ENCODE data around the gene ERC2.
A peak's percentile ranks its signal among the peaks of the same experiment; 100 is the strongest.

The ERC2 gene

DNA sequence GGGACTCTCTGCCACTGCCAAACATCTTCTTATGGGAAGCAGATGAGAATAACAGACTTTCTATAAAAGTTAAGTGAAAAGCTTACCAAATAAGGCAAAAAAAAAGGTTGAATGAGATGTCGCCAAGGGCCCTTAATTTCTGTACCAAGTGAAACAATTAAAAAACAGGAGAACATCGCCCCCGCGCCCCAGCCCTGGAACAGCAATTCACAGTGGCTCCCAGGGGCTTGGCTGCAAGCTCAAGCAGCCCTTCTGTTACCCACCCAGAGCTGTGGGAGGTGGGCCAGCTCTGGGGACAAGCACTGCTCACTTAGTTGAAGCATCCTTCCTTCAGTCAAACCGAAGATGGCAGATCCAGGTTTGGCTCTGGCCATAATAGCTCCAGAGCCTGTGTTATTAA is 208.0 kb downstream of the ERC2 start:
- H3K4me2 ChIP-seq (ENCODE audit: low read depth, low read length, poor library complexity, severe bottlenecking) = no peak overlapping the region
- no peak for TF ChIP-seq EZH2phosphoT487 (IDR thresholded peaks at IDR 0.05; ENCODE audit: borderline replicate concordance)
- TF ChIP-seq, protein P1, sequence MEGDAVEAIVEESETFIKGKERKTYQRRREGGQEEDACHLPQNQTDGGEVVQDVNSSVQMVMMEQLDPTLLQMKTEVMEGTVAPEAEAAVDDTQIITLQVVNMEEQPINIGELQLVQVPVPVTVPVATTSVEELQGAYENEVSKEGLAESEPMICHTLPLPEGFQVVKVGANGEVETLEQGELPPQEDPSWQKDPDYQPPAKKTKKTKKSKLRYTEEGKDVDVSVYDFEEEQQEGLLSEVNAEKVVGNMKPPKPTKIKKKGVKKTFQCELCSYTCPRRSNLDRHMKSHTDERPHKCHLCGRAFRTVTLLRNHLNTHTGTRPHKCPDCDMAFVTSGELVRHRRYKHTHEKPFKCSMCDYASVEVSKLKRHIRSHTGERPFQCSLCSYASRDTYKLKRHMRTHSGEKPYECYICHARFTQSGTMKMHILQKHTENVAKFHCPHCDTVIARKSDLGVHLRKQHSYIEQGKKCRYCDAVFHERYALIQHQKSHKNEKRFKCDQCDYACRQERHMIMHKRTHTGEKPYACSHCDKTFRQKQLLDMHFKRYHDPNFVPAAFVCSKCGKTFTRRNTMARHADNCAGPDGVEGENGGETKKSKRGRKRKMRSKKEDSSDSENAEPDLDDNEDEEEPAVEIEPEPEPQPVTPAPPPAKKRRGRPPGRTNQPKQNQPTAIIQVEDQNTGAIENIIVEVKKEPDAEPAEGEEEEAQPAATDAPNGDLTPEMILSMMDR (conservative IDR thresholded peaks at IDR 0.05; ENCODE audit: low read length) = 0 out of 2 replicates have a peak, but pooled peaks have one; percentile 10
- H3K79me2 ChIP-seq (ENCODE audit: insufficient read depth, low read length) = no peaks in the 10 kb centered on the region
- no peaks in the 10 kb centered on the region for H3K27me3 ChIP-seq (ENCODE audit: insufficient read depth, low read length, poor library complexity, severe bottlenecking)
- no peaks in the 10 kb centered on the region for H3K36me3 ChIP-seq (ENCODE audit: insufficient read depth, low read length)
- no peaks in the 10 kb centered on the region for H4K20me1 ChIP-seq (ENCODE audit: insufficient read depth, low read length, poor library complexity, severe bottlenecking)
- no peak overlapping the region for H2AFZ ChIP-seq (ENCODE audit: low read length)
- H3K4me1 ChIP-seq (ENCODE audit: insufficient read depth, low read length, poor library complexity, severe bottlenecking) = no peaks in the 10 kb centered on the region
- H3K9ac ChIP-seq (ENCODE audit: low read depth, low read length, poor library complexity, severe bottlenecking) = no peak overlapping the region
- no peak overlapping the region for H3K4me3 ChIP-seq (ENCODE audit: low read length, poor library complexity, severe bottlenecking)
- no peaks in the 10 kb centered on the region for H3K9me3 ChIP-seq (ENCODE audit: insufficient read depth, low read depth, low read length)
- no peaks in the 10 kb centered on the region for H3K9me2 ChIP-seq (replicated peaks; ENCODE audit: low read depth, low read length)
- no peaks in the 10 kb centered on the region for H3F3A ChIP-seq (ENCODE audit: low read depth)

DNA sequence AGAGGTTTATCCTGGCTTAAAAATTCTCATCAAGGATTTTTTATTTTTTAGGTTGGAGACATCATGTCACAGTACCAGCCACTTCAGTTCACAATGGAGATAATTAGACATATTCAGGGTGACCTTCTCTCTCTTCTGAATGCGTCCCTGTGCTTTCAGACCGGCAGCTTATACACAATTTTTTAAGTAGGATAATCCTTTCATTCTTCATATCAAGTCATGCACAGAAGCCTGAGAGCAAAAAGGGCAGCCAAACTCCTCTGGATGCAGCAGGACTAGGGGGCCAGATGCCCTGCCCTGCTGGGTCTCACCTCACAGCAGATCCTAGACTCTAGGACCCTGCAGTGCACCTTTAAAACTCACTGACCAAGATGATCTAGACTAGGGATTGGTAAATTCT is 210.4 kb downstream of the ERC2 start:
- TF ChIP-seq, protein P1 (conservative IDR thresholded peaks at IDR 0.05; ENCODE audit: low read length) = no peak
- no peak for TF ChIP-seq EZH2phosphoT487 (IDR thresholded peaks at IDR 0.05; ENCODE audit: borderline replicate concordance)
- Histone ChIP-seq H3K27me3 (ENCODE audit: insufficient read depth, low read length, poor library complexity, severe bottlenecking) (no peaks in the 10 kb centered on the region), H3K4me2 (ENCODE audit: low read depth, low read length, poor library complexity, severe bottlenecking) (no peak overlapping the region), H3K79me2 (ENCODE audit: insufficient read depth, low read length) (no peaks in the 10 kb centered on the region), H3K4me1 (ENCODE audit: insufficient read depth, low read length, poor library complexity, severe bottlenecking) (no peaks in the 10 kb centered on the region), H3K4me3 (ENCODE audit: low read length, poor library complexity, severe bottlenecking) (no peak overlapping the region), H2AFZ (ENCODE audit: low read length) (no peak overlapping the region), H3K36me3 (ENCODE audit: insufficient read depth, low read length) (no peaks in the 10 kb centered on the region), H3K9ac (ENCODE audit: low read depth, low read length, poor library complexity, severe bottlenecking) (no peak overlapping the region), H3F3A (ENCODE audit: low read depth) (no peaks in the 10 kb centered on the region), H4K20me1 (ENCODE audit: insufficient read depth, low read length, poor library complexity, severe bottlenecking) (no peaks in the 10 kb centered on the region), H3K9me2 (replicated peaks; ENCODE audit: low read depth, low read length) (no peaks in the 10 kb centered on the region), H3K9me3 (ENCODE audit: insufficient read depth, low read depth, low read length) (no peaks in the 10 kb centered on the region)

DNA sequence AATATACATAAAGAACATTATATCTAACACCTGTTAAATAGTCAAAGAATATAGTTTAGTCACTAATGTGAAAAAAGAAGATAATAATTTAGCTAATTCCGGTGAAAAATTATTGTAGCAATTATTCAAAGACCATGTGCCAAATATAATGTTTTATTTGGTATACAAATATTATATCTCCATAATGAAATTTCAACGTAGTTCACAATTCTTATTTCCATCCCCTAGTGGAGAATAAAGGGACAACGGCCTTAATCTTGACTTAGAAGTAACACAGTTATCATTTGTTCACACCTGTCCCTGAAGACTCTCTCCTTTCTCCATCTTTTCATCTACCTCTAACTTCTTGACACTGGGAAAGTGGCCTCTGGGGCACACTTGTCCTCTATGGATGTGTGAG is 213.4 kb downstream of the ERC2 start:
- H3K9ac ChIP-seq (ENCODE audit: low read depth, low read length, poor library complexity, severe bottlenecking) = no peak overlapping the region
- no peaks in the 10 kb centered on the region for H3K27me3 ChIP-seq (ENCODE audit: insufficient read depth, low read length, poor library complexity, severe bottlenecking)
- no peak overlapping the region for H2AFZ ChIP-seq (ENCODE audit: low read length)
- no peaks in the 10 kb centered on the region for H3K79me2 ChIP-seq (ENCODE audit: insufficient read depth, low read length)
- H3F3A ChIP-seq (ENCODE audit: low read depth) = no peaks in the 10 kb centered on the region
- no peaks in the 10 kb centered on the region for H3K36me3 ChIP-seq (ENCODE audit: insufficient read depth, low read length)
- H3K4me1 ChIP-seq (ENCODE audit: insufficient read depth, low read length, poor library complexity, severe bottlenecking) = no peaks in the 10 kb centered on the region
- no peaks in the 10 kb centered on the region for H3K9me2 ChIP-seq (replicated peaks; ENCODE audit: low read depth, low read length)
- no peaks in the 10 kb centered on the region for H3K9me3 ChIP-seq (ENCODE audit: insufficient read depth, low read depth, low read length)
- no peaks in the 10 kb centered on the region for H4K20me1 ChIP-seq (ENCODE audit: insufficient read depth, low read length, poor library complexity, severe bottlenecking)
- no peak overlapping the region for H3K4me3 ChIP-seq (ENCODE audit: low read length, poor library complexity, severe bottlenecking)
- no peak overlapping the region for H3K4me2 ChIP-seq (ENCODE audit: low read depth, low read length, poor library complexity, severe bottlenecking)
- no peak for TF ChIP-seq EZH2phosphoT487 (IDR thresholded peaks at IDR 0.05; ENCODE audit: borderline replicate concordance)
- TF ChIP-seq, protein P1 (conservative IDR thresholded peaks at IDR 0.05; ENCODE audit: low read length) = peak; percentile 63
